Activated CD4-positive, alpha-beta T cell treated with anti-CD3 and anti-CD28 coated beads, Interleukin-2, amount 50 U/mL, for 24 hours (primary cell): ENCODE data around the gene CA12.
"Not testable (repeated sequence)": the region's sequence is repeated elsewhere in the genome, so short reads cannot be mapped to it uniquely, and the experiment has no call there.

Experiments used
- DNase-seq, 2 donors: peaks; one replicate each; pipeline ENCODE4 v3.0.0-alpha.2; 2020; ENCODE audit warnings: low read depth in 1 of 2, low spot score in 1 of 2

Gene CA12

DNA sequence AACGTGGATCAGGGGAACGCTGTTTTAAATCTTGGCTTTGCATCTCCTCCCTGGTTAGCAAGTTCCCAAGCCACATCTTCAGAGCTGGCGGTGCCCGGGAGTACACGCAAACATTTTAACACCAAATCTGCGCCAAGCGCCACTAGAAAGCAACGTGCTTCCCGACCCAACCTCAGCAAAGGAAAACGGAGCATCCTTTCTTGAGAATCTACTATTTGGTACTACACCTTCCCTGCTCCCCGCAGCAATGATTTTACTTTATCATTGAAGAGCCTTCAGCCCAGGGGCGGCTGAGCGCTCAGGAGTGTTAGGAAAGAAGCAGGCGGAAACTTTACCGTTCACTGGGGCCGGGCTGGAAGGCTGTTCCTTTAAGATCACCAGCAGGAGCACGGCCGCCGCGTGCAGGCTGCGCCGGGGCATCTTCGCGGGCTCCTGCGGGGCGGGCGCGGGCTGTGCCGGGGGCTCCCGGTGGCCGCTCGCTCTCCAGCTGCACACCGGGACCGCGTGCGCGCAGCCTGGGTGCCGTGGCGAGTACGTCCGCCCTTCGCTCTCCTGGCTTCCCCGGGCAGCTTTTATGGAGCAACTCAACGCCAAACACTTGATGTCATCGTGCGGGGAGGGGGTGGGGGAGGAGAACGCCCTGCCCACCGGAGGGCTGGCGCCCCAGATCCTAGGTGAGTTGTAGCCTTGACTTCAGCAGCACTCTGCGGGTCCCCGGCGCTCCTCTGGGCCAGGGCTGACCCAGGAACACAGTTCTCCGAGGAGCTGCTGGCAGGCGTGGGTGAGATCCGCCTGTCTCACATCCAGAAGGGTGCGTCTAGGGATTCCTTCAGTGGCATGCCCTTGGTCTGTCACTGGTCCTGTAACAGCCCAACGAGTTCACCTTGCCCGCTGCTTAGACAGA is at the start of gene CA12:
Gene CA12 (minus strand): TSS at position 546 of the 904 bp plus-strand sequence. CDS start 126 bp downstream, at position 420.
- no peak for DNase-seq

- no peak for DNase-seq
Measured at GRCh38 chr15:63430766-63431451, 49.3 kb upstream of the CA12 start.

- no peak for DNase-seq
Measured at GRCh38 chr15:63426552-63426951, 44.9 kb upstream of the CA12 start.

- DNase-seq: no peak
Measured at GRCh38 chr15:63425426-63425985, 43.9 kb upstream of the CA12 start.

DNA sequence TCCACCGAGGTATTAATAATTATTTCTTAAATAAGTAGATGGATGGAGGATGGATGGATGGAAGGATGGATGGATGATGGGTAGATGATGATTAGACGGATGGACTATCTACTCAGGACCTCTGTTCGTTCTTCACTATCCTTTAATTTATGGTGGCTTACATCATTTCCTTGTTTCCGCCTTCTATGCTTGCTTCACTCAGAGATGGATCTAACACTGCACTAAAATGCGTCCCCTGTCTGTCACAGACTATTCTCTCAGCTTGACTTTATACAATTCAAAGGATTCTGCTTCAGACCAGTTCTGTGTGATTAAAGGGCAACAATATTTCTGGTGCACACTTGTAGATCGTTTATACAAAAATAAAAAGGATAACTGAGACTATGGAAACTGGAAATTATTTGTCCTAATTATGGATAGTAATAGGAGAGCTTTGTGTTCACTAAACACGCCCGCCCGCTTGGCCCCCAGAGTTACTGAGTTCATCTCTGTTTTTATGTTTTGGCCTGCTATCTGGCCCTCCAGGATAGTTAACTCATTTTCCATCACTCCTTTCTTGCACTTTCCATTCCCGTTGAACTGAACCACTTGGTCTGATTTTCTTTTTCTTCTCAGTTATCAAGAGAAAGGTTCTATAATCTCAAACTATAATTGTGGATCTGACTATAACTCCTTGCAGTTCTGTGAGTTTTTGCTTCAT is 41.4 kb upstream of the CA12 start:
- DNase-seq: no peak

DNA sequence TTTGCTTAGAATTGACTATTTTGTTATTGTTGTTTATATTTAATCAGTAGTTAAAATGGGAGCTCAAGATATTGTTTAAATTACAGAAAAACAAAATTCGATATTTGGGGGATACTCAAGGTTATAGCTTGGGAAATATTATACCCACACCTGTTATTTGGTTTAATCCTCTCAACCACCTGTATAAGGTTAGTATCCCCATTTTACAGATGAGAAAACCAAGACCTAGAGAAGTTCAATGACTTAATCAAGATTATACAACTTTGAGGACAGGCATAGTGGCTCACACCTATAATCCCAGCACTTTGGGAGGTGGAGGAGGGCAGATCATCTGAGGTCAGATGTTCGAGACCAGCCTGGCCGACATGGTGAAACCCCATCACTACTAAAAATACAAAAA is 39.8 kb upstream of the CA12 start:
- no peak for DNase-seq

- no peak for DNase-seq
Measured at GRCh38 chr15:63420333-63420747, 38.7 kb upstream of the CA12 start.

- DNase-seq: no peak
Measured at GRCh38 chr15:63418811-63419210, 37.2 kb upstream of the CA12 start.

DNA sequence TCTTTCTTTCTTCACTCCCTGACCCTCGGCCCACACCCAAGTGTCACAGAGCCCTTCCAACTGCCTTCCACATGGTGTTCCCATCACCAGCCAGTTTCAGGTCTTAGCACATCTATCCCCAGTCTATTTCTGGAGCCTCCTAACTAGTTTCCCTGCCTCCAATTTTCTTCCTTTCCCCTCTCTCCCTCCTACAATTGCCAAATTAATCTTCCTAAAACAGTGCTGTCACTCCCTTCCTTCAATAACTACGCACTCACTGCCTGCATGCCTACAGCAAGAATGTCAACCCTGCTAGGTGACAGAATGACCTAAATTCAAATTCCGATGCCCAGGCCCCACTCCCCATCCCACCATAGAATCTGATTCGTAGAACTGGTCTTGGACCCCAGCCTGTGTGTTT is 36.1 kb upstream of the CA12 start:
- DNase-seq: no peak

DNA sequence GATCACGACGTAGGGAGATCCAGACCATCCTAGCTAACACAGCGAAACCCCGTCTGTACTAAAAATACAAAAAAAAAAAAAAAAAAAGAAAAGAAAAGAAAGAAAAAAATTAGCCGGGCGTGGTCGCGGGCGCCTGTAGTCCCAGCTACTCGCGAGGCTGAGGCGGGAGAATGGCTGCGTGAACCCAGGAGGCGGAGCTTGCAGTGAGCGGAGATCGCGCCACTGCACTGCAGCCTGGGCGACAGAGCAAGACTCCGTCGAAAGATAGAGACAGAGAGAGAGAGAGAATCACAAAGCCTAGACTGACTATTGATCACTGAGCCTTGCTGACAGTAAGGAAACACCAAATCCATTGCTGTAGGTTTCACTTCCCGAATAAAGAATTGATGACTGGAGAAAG is 35.6 kb upstream of the CA12 start:
- not testable (repeated sequence) for DNase-seq

GRCh38 chr15:63414474-63415120 is 33.0 kb upstream of the CA12 start:
- no peak for DNase-seq

GRCh38 chr15:63412551-63412950 is 30.9 kb upstream of the CA12 start:
- DNase-seq: no peak

DNA sequence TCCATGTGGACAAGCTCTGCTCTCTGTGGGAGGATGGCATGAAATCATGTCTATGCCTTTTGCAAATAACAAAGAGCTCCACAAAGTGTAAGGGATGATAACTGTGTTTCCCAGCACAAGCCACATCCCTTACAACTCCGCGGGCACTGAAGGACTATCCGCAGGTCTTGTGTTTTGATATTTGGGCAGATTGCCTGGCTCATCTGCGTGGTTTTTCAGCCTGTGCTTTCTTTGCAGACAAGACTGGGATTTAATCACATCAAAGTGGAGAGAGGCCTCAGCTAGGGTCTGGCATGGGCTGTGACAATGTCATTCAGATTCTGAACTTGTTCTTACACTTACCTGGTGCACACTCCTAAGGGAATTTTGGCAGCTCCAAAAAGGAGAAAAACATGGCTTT is 30.2 kb upstream of the CA12 start:
- DNase-seq: no peak

DNA sequence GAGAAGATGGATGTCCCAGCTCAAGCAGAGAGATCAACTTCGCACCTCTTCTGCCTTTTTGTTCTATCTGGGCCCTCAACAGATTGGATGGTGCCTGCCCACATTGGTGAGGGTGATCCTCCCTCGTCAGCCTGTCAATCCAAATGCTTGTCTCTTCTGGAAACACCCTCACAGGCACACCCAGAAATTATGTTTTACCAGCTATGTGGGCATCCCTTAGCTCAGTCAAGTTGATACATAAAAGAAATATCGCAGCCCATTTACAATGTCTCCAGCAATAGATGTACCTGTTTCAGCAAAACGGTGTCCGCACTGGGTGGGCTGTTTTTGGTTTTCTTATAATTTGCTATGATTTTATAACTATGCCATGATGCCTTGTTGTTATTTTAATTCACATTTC is 27.5 kb upstream of the CA12 start:
- DNase-seq: no peak

GRCh38 chr15:63408524-63408923 is 26.9 kb upstream of the CA12 start:
- DNase-seq: no peak

- no peak for DNase-seq
Measured at GRCh38 chr15:63407612-63408011, 26.0 kb upstream of the CA12 start.

- no peak for DNase-seq
Measured at GRCh38 chr15:63405683-63406390, 24.2 kb upstream of the CA12 start.

DNA sequence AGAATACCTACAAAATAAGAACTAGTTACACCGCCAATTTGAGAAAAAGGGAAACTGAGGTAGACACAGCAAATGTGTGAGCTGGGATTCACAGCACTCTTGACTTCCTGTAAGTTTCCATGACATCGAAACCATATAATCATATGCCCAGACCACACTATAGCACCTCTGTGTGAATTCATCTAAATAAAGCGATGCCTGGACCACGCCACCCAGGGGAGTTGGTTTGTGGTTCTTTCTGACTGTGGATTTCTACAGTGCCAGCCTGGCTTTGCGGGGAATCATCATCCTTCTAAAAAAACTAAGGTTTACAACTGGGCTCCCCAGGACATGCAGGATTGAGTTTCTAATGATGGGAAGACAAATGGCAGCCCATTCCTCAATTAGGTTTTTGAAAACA is 23.5 kb upstream of the CA12 start:
- DNase-seq: no peak

GRCh38 chr15:63403254-63403945 is 21.8 kb upstream of the CA12 start:
- DNase-seq: no peak
